GM21381 (cell line): ENCODE measurements around the gene C1orf53.

Experiments
- ATAC-seq: cut with Tn5 transposase; IDR thresholded peaks from one replicate; pipeline ENCODE4 v1.9.1; 2021; ENCODE audit warnings: mild to moderate bottlenecking, moderate library complexity; ENCODE audit not compliant: unreplicated experiment

The C1orf53 gene

DNA sequence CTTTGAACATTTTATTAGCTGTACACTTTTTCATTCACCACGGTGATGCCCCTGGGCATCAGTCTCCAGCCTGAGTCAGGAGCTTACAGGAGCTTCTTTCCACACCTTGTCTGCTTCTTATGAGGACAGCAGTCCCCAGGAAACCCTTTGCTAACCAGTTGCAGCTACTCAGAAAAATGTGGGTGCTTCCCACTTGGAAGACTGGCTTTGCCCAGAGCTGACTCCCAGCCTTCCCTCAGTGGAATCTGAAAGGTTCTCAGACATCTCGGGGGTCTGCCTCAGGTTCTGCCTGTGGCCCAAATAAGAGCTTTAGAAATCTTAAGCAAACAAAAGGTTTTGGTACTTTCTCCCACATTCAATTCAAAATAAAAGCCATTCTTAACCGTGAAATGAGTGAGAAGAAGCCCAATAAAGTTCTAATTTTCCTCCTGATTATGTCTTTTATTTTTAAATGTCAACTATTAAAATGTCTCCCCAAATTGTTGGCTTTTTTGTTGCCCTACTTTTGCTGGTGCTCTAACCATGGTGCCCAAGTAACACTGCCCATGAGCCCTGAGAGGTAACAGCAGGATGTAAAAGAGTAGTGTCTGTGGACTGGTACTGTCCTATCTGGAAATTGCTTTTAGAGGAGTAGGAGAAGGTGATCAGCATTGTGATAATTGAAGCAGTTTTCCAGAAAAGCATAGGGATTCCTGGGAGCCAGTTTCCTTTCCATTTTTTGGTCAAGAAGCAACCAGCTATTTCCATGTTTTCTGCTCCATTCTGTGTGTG, 5.6 kb downstream of the C1orf53 start:
- ATAC-seq, result no peak

GRCh38 chr1:197908716-197909220, 6.3 kb downstream of the C1orf53 start:
- ATAC-seq, result no peak

GRCh38 chr1:197909384-197909783, 7.0 kb downstream of the C1orf53 start:
- no peak for ATAC-seq

- ATAC-seq, result no peak
These were observed 7.9 kb downstream of the C1orf53 start for GRCh38 chr1:197910120-197910991.

- ATAC-seq, result no peak
These were observed 8.9 kb downstream of the C1orf53 start for GRCh38 chr1:197911111-197911856.

DNA sequence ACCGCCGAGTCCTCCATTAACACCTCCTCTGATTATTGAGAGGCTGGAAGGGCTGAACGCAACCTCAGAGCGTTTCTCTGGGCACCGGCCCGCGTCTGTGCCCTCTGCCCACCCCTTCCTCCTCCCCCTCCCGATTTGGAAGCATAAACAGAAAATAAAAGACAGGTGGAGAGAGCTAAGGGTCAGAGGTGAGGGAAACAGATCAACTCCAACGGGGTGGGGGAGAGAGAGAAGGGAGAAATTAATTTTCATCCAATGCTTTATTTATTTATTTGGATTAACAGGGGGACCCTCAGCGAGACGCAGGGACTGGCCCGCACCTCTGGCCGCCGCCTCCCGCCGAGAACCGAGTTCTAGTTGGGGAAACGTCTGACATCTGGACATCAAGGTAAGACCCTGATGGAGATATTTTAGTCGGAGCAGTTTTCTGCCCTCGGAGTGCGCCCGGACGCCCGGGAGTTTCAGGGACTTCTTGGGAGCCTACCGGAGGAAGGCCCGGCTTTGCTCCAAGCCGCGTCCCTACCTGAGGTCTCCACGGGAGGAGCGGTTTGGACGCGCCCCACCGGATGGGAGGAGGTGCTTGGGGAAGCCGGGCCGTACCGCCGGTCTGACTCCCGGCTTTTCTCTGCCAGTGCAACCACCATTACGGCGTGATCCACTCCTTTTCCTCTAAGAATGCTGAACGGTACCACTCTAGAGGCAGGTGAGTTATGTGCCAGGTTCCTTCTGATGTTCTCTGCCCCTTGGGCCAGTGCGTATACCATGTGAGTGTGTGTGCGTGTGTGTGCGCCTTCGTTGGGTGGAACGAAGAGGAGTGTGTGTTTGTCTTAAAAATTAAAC, 9.6 kb downstream of the C1orf53 start:
- no peak for ATAC-seq

GRCh38 chr1:197912739-197913494, 10.5 kb downstream of the C1orf53 start:
- no peak for ATAC-seq

DNA sequence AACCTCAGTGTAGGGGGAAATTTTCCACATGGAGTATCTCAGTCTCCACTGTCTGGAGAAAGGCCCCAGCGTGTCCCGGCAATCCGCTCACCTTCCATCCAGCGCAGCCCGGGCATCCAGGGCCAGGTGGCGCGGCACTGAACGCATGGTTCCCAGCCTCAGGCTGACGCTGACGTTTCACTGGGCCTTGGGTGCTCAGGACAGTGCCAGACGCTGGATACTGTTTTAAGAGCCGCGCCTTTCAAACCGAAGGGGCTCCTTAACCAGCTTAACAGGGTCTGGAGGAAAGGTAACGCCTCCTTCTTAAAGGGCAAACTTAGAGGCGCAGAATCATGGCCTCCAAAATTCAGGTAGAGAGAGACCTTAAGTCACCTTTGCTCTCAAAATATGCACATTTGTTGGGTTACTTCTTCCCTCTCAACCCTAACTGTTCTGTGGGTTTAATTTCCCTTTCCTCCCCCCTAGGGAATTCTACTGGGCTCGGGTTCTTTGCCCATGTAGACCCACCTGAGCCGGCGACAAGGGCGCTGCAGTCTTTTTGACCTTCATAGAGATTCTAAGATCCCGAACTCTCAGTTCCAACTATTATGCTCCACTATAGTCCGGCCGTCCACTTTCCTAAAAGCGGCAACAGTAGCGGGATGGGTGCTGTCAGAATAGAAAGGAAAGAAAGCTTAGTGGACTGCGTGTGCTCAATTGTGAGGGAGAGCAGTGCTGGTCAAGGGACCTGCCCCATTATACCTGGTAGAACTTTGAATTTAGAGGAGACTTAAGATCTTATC, 11.3 kb downstream of the C1orf53 start:
- no peak for ATAC-seq

GRCh38 chr1:197914510-197914909, 12.1 kb downstream of the C1orf53 start:
- no peak for ATAC-seq

DNA sequence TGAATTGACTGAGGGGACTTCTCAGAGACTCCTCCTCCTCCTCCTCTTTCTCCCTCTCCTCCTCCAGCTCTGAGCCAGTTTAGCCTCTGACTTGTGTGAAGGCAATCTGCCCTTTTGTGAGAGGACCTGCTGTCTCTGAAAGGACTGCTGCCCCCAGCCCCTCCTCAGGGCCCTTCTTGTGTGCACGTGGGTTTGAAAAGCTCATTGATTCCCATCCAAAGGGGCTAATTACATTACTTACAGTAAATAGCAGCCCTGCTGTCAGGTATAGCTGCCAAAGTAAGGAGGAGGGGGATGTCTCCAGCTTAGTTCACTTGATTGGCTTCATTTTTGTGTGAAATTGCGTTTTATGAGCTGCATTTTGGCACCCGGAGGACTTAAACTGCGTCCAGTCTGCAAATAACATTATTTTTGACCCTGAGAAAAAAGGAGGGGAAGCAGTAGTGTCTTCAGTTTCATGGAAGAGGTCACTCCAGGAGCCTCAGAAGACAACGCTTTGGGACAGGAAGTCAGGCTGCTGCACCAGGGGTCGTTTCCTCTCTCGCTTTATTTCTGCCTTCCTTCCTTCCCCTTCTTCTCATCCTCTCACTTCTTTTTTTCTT, 12.9 kb downstream of the C1orf53 start:
- ATAC-seq, result no peak

GRCh38 chr1:197915862-197916499, 13.6 kb downstream of the C1orf53 start:
- no peak for ATAC-seq

DNA sequence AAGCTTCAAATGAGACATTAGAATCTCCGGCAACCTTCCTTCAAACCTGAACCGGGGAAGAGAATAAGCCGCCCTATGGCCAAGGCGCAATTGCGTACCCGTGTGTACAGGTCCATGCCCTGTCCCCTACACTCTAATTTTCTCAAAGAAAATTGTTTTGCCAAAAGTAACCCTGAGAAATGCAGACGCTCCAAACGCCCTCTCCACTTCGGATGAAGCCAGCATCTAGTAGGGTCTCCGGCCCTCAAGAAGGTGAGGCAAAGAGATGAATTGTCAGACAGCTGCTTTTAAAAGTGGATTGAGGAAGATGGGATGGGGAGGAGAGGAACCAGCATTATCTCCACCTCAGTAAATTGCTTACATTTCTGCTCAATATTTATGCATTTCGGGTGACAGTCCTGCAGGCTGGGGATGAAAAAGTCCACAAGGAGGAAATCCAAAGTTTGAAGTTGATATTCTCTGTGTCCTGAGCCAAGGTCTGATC, 14.1 kb downstream of the C1orf53 start:
- no peak for ATAC-seq

DNA sequence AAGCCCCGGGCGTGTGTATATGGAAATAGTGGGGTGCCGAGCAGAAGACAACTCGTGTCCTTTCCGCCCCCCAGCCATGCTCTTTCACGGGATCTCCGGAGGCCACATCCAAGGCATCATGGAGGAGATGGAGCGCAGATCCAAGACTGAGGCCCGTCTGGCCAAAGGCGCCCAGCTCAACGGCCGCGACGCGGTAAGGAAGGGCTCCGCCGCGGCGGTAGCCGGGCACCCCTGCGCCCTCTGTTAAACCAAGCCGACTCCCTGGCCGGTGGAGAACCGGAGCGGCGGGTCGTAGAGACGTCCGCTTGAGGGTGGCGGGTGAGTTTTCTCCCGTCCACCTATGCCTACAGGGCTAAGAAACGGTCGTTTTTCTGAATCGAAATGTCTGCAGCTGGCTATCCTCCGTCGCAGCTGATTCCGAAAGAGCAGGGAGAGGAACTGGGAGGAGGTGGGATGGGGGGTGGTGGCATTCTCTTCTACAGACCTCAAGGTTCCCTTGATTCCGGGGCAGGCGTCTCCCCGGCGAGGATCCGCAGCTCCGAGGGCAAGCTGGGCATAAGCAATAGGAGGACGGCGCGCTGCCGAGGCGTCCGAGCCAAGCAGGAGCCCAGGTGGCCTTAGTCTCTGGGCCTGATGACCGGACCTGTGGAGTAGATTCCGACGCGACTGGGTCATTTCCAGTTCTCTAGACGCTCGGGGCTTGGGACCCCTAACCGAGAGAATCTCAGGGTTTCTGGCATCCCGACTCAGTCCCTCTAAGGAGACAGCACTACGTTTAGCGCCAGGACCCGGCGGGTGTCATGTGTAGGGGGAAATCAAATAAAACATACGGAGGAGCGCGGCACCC, 15.6 kb downstream of the C1orf53 start:
- ATAC-seq, result no peak

DNA sequence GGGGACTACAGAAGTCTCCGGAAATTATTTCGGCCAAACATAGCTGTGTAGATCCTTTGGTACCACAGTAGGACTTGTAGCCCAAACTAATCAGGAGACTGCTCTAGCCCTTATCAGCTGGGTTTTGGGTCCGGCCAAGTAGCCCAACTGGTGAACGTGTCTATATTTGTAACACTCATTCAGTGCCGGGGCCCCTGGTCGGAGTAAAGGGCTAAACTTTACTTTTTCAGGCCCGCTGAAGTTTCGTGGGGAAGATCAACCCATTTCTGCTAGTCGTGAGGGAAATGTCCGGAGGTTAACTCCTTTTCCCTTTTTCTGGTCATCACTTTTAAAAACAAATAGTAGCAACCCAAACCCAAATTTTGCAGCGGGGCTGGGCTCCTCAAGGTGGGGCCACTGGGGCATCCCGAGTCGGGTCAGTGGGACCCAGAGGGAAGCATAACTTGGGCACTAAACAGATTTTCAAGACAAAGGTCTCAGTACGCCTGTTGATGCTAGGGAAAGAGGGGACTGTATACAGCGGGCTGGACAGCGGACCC, 16.4 kb downstream of the C1orf53 start:
- ATAC-seq, result no peak

GRCh38 chr1:197919346-197920066, 17.1 kb downstream of the C1orf53 start:
- ATAC-seq, result no peak

DNA sequence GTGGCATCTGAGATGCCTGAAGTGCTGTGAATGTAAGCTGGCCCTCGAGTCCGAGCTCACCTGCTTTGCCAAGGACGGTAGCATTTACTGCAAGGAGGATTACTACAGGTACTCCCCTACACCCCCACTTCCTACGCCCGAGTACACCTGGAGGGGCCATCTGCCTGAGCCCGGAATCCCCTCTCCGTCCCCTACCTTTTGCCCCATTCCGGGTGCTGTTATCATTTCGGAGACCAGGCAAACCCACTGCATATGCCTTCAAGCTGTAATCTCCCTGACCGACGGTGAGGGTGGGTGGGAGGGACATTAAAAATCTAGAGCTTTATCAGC, 17.6 kb downstream of the C1orf53 start:
- ATAC-seq, result no peak
